WTC11 (cell line): ENCODE measurements around the gene CPE. TPM values are rescaled to one million over a fixed set of nuclear protein-coding genes. Genes with fewer than 3 reads are reported as not detected.

Experiments used
- ATAC-seq: fragments of 200-7000 bp; cut with Tn5 transposase; 2 replicates; pipeline ENCODE4 v1.10.0; 2021; ENCODE audit warnings: mild to moderate bottlenecking, moderate library complexity
- CTCF ChIA-PET: fragments of 300-600 bp; sonication (Branson Sonifier 250); formaldehyde crosslinking; loops from one replicate; lab custom pipeline; 2021; ENCODE audit warnings: antibody characterized with exemption; lab: Charles Lee
- POLR2A ChIA-PET: fragments of 350-600 bp; sonication (Branson Sonifier 250); formaldehyde crosslinking; loops from one replicate; lab custom pipeline; 2021; ENCODE audit warnings: antibody characterized with exemption; lab: Charles Lee
- DNase-seq: peaks from one replicate; pipeline ENCODE4 v3.0.0; 2021; ENCODE audit warnings: low spot score
- H3K27ac Mint-ChIP-seq: 2 replicates; pipeline ENCODE4 v1.8.0; 2021; ENCODE audit warnings: mixed read lengths
- H3K27me3 Mint-ChIP-seq: 2 replicates; pipeline ENCODE4 v1.8.0; 2021; ENCODE audit warnings: low read depth, mild to moderate bottlenecking, moderate library complexity, mixed read lengths
- H3K36me3 Mint-ChIP-seq: 2 replicates; pipeline ENCODE4 v1.8.0; 2021; ENCODE audit warnings: mixed read lengths
- H3K4me1 Mint-ChIP-seq: 2 replicates; pipeline ENCODE4 v1.8.0; 2022; ENCODE audit warnings: mixed read lengths
- H3K4me3 Mint-ChIP-seq: 2 replicates; pipeline ENCODE4 v1.8.0; 2021; ENCODE audit warnings: mild to moderate bottlenecking, moderate library complexity, mixed read lengths
- H3K9me3 Mint-ChIP-seq: 2 replicates; pipeline ENCODE4 v1.8.0; 2021; ENCODE audit warnings: mixed read lengths
- ATF3 ChIP-seq: sonication (generic); formaldehyde crosslinking; conservative IDR thresholded peaks from 2 replicates; pipeline ENCODE4 v1.8.1; 2022; ENCODE audit warnings: mild to moderate bottlenecking, missing genetic modification reagents
- CREB1 ChIP-seq: sonication (generic); formaldehyde crosslinking; IDR thresholded peaks from 2 replicates; pipeline ENCODE4 v1.8.0; 2023; ENCODE audit warnings: mild to moderate bottlenecking, missing genetic modification reagents
- CREM ChIP-seq: sonication (generic); formaldehyde crosslinking; IDR thresholded peaks from 2 replicates; pipeline ENCODE4 v1.8.1; 2022; ENCODE audit warnings: mild to moderate bottlenecking, missing genetic modification reagents, moderate library complexity
- EMX1 ChIP-seq: fragments of 250-450 bp; sonication (Bioruptor Pico); IDR thresholded peaks from 2 replicates; pipeline ENCODE4 v1.8.0; 2021; ENCODE audit warnings: mild to moderate bottlenecking
- GRHL2 ChIP-seq: fragments of 250-450 bp; sonication (Bioruptor Pico); IDR thresholded peaks from 2 replicates; pipeline ENCODE4 v1.8.0; 2022; ENCODE audit warnings: mild to moderate bottlenecking, moderate library complexity; ENCODE audit not compliant: insufficient replicate concordance, severe bottlenecking
- HMGA2 ChIP-seq: fragments of 250-450 bp; sonication (Bioruptor Pico); IDR thresholded peaks from 2 replicates; pipeline ENCODE4 v1.4.0; 2021; ENCODE audit warnings: mild to moderate bottlenecking, moderate library complexity
- IRF1 ChIP-seq: sonication (generic); formaldehyde crosslinking; IDR thresholded peaks from 2 replicates; pipeline ENCODE4 v1.8.0; 2023; ENCODE audit warnings: missing genetic modification reagents
- JUN ChIP-seq: sonication (generic); formaldehyde crosslinking; IDR thresholded peaks from 2 replicates; pipeline ENCODE4 v1.8.0; 2023; ENCODE audit warnings: mild to moderate bottlenecking, missing genetic modification reagents
- KAT7 ChIP-seq: sonication (generic); formaldehyde crosslinking; IDR thresholded peaks from 2 replicates; pipeline ENCODE4 v1.8.1; 2023; ENCODE audit warnings: missing genetic modification reagents, mild to moderate bottlenecking, borderline replicate concordance
- NFE2L1 ChIP-seq: sonication (generic); formaldehyde crosslinking; IDR thresholded peaks from 2 replicates; pipeline ENCODE4 v1.8.1; 2023; ENCODE audit warnings: missing genetic modification reagents
- NFYB ChIP-seq: sonication (generic); formaldehyde crosslinking; conservative IDR thresholded peaks from 2 replicates; pipeline ENCODE4 v1.8.0; 2022; ENCODE audit warnings: low read depth, missing genetic modification reagents
- NR2C2 ChIP-seq: sonication (generic); formaldehyde crosslinking; IDR thresholded peaks from 2 replicates; pipeline ENCODE4 v1.8.0; 2022; ENCODE audit warnings: mild to moderate bottlenecking, missing genetic modification reagents
- PRRX2 ChIP-seq: fragments of 250-450 bp; sonication (Bioruptor Pico); IDR thresholded peaks from 2 replicates; pipeline ENCODE4 v1.8.0; 2021; ENCODE audit warnings: mild to moderate bottlenecking
- RELA ChIP-seq: sonication (generic); formaldehyde crosslinking; IDR thresholded peaks from 2 replicates; pipeline ENCODE4 v1.8.1; 2022; ENCODE audit warnings: missing genetic modification reagents, mild to moderate bottlenecking, borderline replicate concordance
- TP53 ChIP-seq: sonication (generic); formaldehyde crosslinking; IDR thresholded peaks from 2 replicates; pipeline ENCODE4 v1.8.1; 2023; ENCODE audit warnings: mild to moderate bottlenecking, missing genetic modification reagents
- USF2 ChIP-seq: sonication (generic); formaldehyde crosslinking; IDR thresholded peaks from 2 replicates; pipeline ENCODE4 v1.8.1; 2023; ENCODE audit warnings: mild to moderate bottlenecking, missing genetic modification reagents, moderate library complexity
- ZNF138 ChIP-seq: sonication (generic); formaldehyde crosslinking; conservative IDR thresholded peaks from 2 replicates; pipeline ENCODE4 v1.8.1; 2022; ENCODE audit warnings: mild to moderate bottlenecking, moderate library complexity, missing genetic modification reagents
- ZNF396 ChIP-seq: fragments of 250-450 bp; sonication (Bioruptor Pico); IDR thresholded peaks from 2 replicates; pipeline ENCODE4 v1.8.0; 2021; ENCODE audit warnings: mild to moderate bottlenecking, moderate library complexity, borderline replicate concordance
- ZNF416 ChIP-seq: fragments of 250-450 bp; sonication (Bioruptor Pico); IDR thresholded peaks from 2 replicates; pipeline ENCODE4 v1.9.0; 2021; ENCODE audit warnings: mild to moderate bottlenecking, inconsistent platforms
- ZNF423 ChIP-seq: fragments of 250-450 bp; sonication (Bioruptor Pico); IDR thresholded peaks from 2 replicates; pipeline ENCODE4 v2.1.2; 2022; ENCODE audit warnings: mild to moderate bottlenecking, moderate library complexity
- ZNF532 ChIP-seq: fragments of 250-450 bp; sonication (Bioruptor Pico); IDR thresholded peaks from 2 replicates; pipeline ENCODE4 v1.9.0; 2021; ENCODE audit warnings: mild to moderate bottlenecking, borderline replicate concordance
- ZNF671 ChIP-seq: fragments of 250-450 bp; sonication (Bioruptor Pico); IDR thresholded peaks from 2 replicates; pipeline ENCODE4 v1.8.0; 2021; ENCODE audit warnings: mild to moderate bottlenecking
- total RNA-seq: library from RNA; stranded (reverse); gene quantifications from 3 replicates; pipeline ENCODE4 v1.2.3, GENCODE V29; 2021
- TF ChIP-seq, protein P1 (sequence below): sonication (generic); formaldehyde crosslinking; IDR thresholded peaks from 2 replicates; pipeline ENCODE4 v1.8.0; 2023; ENCODE audit warnings: mild to moderate bottlenecking, missing genetic modification reagents
- TF ChIP-seq, protein P2 (sequence below): sonication (generic); formaldehyde crosslinking; IDR thresholded peaks from 2 replicates; pipeline ENCODE4 v1.8.0; 2022; ENCODE audit warnings: mild to moderate bottlenecking, missing genetic modification reagents
- TF ChIP-seq, protein P3 (sequence below): fragments of 250-450 bp; sonication (Bioruptor Pico); conservative IDR thresholded peaks from 2 replicates; pipeline ENCODE4 v1.9.0; 2021; ENCODE audit warnings: mild to moderate bottlenecking
- TF ChIP-seq, protein P4 (sequence below): sonication (generic); formaldehyde crosslinking; IDR thresholded peaks from 2 replicates; pipeline ENCODE4 v1.8.0; 2022; ENCODE audit warnings: mild to moderate bottlenecking, missing genetic modification reagents

The CPE gene
- total RNA-seq, 1 experiment from 2014 or later, result 9.2 TPM

DNA sequence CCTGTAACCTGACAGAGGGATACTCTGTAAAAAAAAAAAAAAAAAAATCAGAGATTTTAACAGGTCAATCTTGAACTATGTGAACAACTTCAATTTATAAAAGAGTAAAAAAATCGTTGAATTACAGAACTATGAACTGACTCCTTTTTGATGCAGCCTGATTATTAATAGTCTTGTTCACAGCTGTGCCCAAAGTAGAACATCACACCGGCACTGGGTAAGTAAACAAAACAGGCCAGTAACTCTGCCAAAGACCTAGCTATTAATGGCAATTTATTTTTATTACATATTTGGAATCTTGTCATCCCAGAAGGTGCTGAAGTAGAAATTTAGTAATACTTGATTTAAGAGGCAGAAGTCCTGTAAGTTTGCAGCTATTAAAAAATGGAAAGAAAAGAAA lies 31.4 kb downstream of the CPE start:
- POLR2A ChIA-PET, result no interaction called here
- Mint-ChIP-seq H3K9me3 (peaks cover 10% of the 10 kb centered on the region), H3K27me3 (no peaks in the 10 kb centered on the region), H3K36me3 (no peaks in the 10 kb centered on the region), H3K27ac (no peak overlapping the region), H3K4me3 (no peak overlapping the region), H3K4me1 (peaks cover 15% of the 10 kb centered on the region)
- DNase-seq (no peak), ATAC-seq (no peak)
- TF ChIP-seq, protein P1, sequence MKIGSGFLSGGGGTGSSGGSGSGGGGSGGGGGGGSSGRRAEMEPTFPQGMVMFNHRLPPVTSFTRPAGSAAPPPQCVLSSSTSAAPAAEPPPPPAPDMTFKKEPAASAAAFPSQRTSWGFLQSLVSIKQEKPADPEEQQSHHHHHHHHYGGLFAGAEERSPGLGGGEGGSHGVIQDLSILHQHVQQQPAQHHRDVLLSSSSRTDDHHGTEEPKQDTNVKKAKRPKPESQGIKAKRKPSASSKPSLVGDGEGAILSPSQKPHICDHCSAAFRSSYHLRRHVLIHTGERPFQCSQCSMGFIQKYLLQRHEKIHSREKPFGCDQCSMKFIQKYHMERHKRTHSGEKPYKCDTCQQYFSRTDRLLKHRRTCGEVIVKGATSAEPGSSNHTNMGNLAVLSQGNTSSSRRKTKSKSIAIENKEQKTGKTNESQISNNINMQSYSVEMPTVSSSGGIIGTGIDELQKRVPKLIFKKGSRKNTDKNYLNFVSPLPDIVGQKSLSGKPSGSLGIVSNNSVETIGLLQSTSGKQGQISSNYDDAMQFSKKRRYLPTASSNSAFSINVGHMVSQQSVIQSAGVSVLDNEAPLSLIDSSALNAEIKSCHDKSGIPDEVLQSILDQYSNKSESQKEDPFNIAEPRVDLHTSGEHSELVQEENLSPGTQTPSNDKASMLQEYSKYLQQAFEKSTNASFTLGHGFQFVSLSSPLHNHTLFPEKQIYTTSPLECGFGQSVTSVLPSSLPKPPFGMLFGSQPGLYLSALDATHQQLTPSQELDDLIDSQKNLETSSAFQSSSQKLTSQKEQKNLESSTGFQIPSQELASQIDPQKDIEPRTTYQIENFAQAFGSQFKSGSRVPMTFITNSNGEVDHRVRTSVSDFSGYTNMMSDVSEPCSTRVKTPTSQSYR (CRISPR knock-in tag), result no peak
- no peak for TF ChIP-seq EMX1 (CRISPR knock-in tag)
- TF ChIP-seq NFE2L1 (CRISPR knock-in tag), result no peak
- no peak for TF ChIP-seq ZNF138 (CRISPR knock-in tag)
- no peak for TF ChIP-seq ZNF532 (CRISPR knock-in tag)
- no peak for TF ChIP-seq IRF1 (CRISPR knock-in tag)
- TF ChIP-seq, protein P2, sequence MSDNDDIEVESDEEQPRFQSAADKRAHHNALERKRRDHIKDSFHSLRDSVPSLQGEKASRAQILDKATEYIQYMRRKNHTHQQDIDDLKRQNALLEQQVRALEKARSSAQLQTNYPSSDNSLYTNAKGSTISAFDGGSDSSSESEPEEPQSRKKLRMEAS (CRISPR knock-in tag), result no peak
- TF ChIP-seq, protein P3, sequence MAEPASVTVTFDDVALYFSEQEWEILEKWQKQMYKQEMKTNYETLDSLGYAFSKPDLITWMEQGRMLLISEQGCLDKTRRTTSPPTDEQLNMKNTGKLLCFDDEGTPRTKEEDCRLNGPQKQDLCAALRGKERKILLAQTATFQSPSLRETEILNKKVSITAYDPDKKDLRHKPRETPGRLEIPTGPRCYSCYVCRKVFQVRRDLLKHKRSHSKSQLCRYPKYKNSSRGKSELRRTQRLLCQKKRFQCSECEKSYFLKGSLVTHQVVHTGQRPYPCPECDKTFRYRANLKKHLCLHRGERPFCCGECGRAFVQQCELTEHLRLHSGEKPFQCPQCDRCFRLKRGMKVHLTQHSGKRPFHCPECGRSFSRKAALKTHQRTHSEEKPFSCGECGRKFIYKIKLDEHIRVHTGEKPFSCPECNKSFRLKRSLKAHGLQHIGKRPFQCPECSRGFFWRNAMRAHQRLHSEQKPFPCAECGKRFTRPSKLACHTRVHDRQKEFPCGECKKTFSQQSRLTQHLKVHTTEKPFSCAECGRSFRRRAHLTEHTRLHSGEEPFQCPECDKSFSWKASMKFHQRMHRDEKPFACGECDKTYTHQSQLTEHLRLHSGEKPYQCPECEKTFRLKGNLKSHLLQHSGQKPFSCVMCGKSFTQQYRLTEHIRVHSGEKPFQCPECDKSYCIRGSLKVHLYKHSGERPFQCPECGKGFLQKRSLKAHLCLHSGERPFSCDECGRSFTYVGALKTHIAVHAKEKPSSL (CRISPR knock-in tag), result no peak
- TF ChIP-seq KAT7 (CRISPR knock-in tag), result no peak
- TF ChIP-seq ZNF423 (CRISPR knock-in tag), result no peak
- no peak for TF ChIP-seq ZNF396
- CTCF ChIA-PET, result no interaction called here

GRCh38 chr4:165415910-165416309 lies 37.1 kb downstream of the CPE start:
- Mint-ChIP-seq H3K36me3 (no peaks in the 10 kb centered on the region), H3K27ac (no peak overlapping the region), H3K9me3 (no peaks in the 10 kb centered on the region), H3K4me1 (peaks cover 4% of the 10 kb centered on the region), H3K4me3 (no peak overlapping the region), H3K27me3 (no peaks in the 10 kb centered on the region)
- 0 out of 2 replicates have a peak, but pooled peaks have one; percentile 30 for ATAC-seq
- ChIA-PET POLR2A (no interaction called here), CTCF (interaction anchor here (1.4 kb wide), 1 partner anchor 31 kb away, joined by 4 read pairs; no protein-coding TSS in a partner anchor)
- DNase-seq, result no peak
- no peak for TF ChIP-seq CREM
- no peak for TF ChIP-seq ZNF416 (CRISPR knock-in tag)
- TF ChIP-seq RELA (CRISPR knock-in tag), result no peak
- TF ChIP-seq ZNF671 (CRISPR knock-in tag), result no peak
- TF ChIP-seq, protein P4, sequence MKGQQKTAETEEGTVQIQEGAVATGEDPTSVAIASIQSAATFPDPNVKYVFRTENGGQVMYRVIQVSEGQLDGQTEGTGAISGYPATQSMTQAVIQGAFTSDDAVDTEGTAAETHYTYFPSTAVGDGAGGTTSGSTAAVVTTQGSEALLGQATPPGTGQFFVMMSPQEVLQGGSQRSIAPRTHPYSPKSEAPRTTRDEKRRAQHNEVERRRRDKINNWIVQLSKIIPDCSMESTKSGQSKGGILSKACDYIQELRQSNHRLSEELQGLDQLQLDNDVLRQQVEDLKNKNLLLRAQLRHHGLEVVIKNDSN (CRISPR knock-in tag), result no peak
- no peak for TF ChIP-seq GRHL2 (CRISPR knock-in tag)
- TF ChIP-seq JUN (CRISPR knock-in tag), result no peak
- no peak for TF ChIP-seq NR2C2
- TF ChIP-seq ATF3 (CRISPR knock-in tag), result no peak
- no peak for TF ChIP-seq CREB1 (CRISPR knock-in tag)
- no peak for TF ChIP-seq HMGA2 (CRISPR knock-in tag)
- TF ChIP-seq PRRX2 (CRISPR knock-in tag), result no peak
- no peak for TF ChIP-seq TP53
- TF ChIP-seq NFYB (CRISPR knock-in tag), result no peak
- no peak for TF ChIP-seq USF2
